Uterus (tissue), 2 donors: ENCODE data around the gene MCM5.

Experiments
- CTCF ChIP-seq, 4 experiments: fragments of 200-600 bp in 2 of 4; fragments of 450-650 bp in 2 of 4; sonication (generic) in 2 of 4; IDR thresholded peaks; one replicate each; pipeline ENCODE4 v1.5.1; 2016 to 2019; ENCODE audit warnings: antibody characterized with exemption in 4 of 4, mild to moderate bottlenecking in 2 of 4, moderate library complexity in 1 of 4
- POLR2A ChIP-seq, 2 donors: fragments of 450-650 bp; IDR thresholded peaks; one replicate each; pipeline ENCODE4 v1.6.1; 2016; ENCODE audit warnings: antibody characterized with exemption in 2 of 2, mild to moderate bottlenecking in 1 of 2, moderate library complexity in 1 of 2

GRCh38 chr22:35444685-35445399 lies 44.9 kb downstream of the MCM5 start:
- no peak for TF ChIP-seq POLR2A (IDR thresholded peaks at IDR 0.05)
- no peak for TF ChIP-seq CTCF (IDR thresholded peaks at IDR 0.05)
